Kidney (tissue), 14 donors: Measurements from ENCODE around the gene ACOX2. TPM values are rescaled to one million over a fixed set of nuclear protein-coding genes. Genes with fewer than 3 reads are reported as not detected.
A peak's percentile ranks its signal among the peaks of the same experiment; 100 is the strongest.

Source experiments
- DNase-seq, 5 donors: peaks; one replicate each; pipeline ENCODE4 v3.0.0-alpha.2; 2013 to 2020
- FAIRE-seq: peaks from 2 replicates; lab custom pipeline; 2012; peaks lifted over from hg19 to GRCh38; lab: Jason Lieb, UNC
- H3K27ac ChIP-seq, 2 donors: one replicate each; pipeline ENCODE4 v1.7.0; 2013; ENCODE audit warnings: low read depth in 2 of 2, low read length in 2 of 2, inconsistent platforms in 1 of 2
- H3K27me3 ChIP-seq: one replicate; pipeline ENCODE4 v1.7.1; 2013; ENCODE audit warnings: low read length, inconsistent platforms; ENCODE audit not compliant: control insufficient read depth, insufficient read depth
- H3K36me3 ChIP-seq, 3 donors: one replicate each; pipeline versions ENCODE4 v1.7.0 to v1.7.1; 2013; ENCODE audit warnings: low read length in 3 of 3, control low read depth in 1 of 3, inconsistent platforms in 1 of 3; ENCODE audit not compliant: insufficient read depth in 3 of 3, control insufficient read depth in 2 of 3
- H3K4me1 ChIP-seq, 3 donors: one replicate each; pipeline versions ENCODE4 v1.7.0 to v1.7.1; 2013; ENCODE audit warnings: low read length in 3 of 3, inconsistent platforms in 1 of 3, low read depth in 1 of 3; ENCODE audit not compliant: control insufficient read depth in 2 of 3, insufficient read depth in 2 of 3
- H3K4me3 ChIP-seq, 3 donors: one replicate each; pipeline versions ENCODE4 v1.7.0 to v1.8.1; 2013; ENCODE audit warnings: low read length in 3 of 3, control low read depth in 1 of 3, inconsistent platforms in 1 of 3
- H3K9ac ChIP-seq, 3 donors: one replicate each; pipeline versions ENCODE4 v1.7.0 to v1.7.1; 2013; ENCODE audit warnings: low read length in 3 of 3, control low read depth in 1 of 3, inconsistent platforms in 1 of 3
- H3K9me3 ChIP-seq, 3 donors: one replicate each; pipeline versions ENCODE4 v1.7.0 to v1.7.1; 2013; ENCODE audit warnings: low read length in 3 of 3, control low read depth in 1 of 3, inconsistent platforms in 1 of 3; ENCODE audit not compliant: control insufficient read depth in 2 of 3, insufficient read depth in 1 of 3
- CTCF ChIP-seq: IDR thresholded peaks from 3 replicates; pipeline ENCODE4 v1.5.1; 2012; ENCODE audit warnings: mild to moderate bottlenecking, moderate library complexity, borderline replicate concordance; ENCODE audit not compliant: insufficient read depth; ENCODE audit errors: extremely low read depth
- intact Hi-C: fragments of 100-400 bp; cut with DNase I; formaldehyde crosslinking; loops from one replicate; pipeline ENCODE4 v1.11.1; 2022
- polyA plus RNA-seq: library from polyadenylated mRNA; stranded (reverse); fragments of 350-450 nt; fragmentation: Illumina TruSeq; extraction: RNeasy Lipid Tissue Mini Kit (QIAGEN cat#74804); gene quantifications from one replicate; pipeline ENCODE4 v1.2.3, GENCODE V29; 2014; ENCODE audit warnings: low read depth, low replicate concordance; ENCODE audit not compliant: insufficient read depth
- total RNA-seq: library from RNA; stranded (reverse); fragmentation: NEBNext Ultra II Directional; extraction: Animal tissue kit (Norgen Biotek cat#: 25700); gene quantifications from one replicate; pipeline ENCODE4 v1.2.1, GENCODE V29; 2021
- donor health status: control.
- donor health status: control.
- donor health status: control.
- donor health status: control.
- donor health status: control.
- donor health status: DM: yes; HTN: yes; CAD: no.
- donor health status: Normal renal cell carcinoma (clear cell type).

The ACOX2 gene
- total and polyA plus RNA-seq, 2 donors from 2014 or later = 18.6 to 85.5 TPM

- no peak for DNase-seq
- no peak for FAIRE-seq
- Histone ChIP-seq H3K4me3 (no peak overlapping the region), H3K27me3 (no peaks in the 10 kb centered on the region), H3K27ac (peak overlapping the region; percentile 75 to 82), H3K9ac (no peak overlapping the region), H3K9me3 (no peaks in the 10 kb centered on the region), H3K4me1 (peaks cover 0 to 56% (median 40%) of the 10 kb centered on the region in 3 donors), H3K36me3 (peaks cover 0 to 32% (median 2%) of the 10 kb centered on the region in 3 donors)
- intact Hi-C loops = no loop called here
- TF ChIP-seq CTCF = no peak
Measured at GRCh38 chr3:58524326-58524888, 12.6 kb downstream of the ACOX2 start.

DNA sequence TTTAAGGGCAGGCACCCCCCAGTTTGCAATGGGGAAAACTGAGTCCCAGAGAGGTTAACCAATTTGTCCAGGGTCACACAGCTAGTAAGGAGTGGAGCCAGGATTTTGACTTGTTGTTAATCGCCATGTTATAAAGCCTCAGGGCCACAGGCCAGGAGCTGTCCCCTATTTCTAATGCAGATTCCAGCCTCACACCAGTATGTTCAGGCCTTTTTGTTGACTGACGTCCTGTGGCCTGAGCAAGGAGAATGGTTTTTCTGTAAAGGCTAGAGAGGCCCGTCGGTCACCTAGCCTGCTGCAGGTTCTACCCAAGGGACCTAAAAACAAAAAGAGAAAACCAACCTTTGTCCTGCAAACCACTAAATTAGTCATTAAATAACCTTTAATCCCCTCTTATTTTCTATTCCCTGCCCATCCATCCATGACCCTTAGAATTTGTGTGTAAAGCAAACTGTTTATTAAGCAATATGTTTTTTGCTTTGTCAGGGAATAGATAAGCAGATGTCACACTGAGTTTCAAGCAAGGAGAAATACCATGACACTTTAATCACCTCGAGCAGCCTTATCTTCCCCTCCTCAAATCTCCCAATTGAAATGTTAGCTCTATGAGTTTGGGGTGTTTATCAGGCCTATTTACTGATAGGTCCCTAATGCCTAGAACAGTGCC is 14.1 kb downstream of the ACOX2 start:
- Histone ChIP-seq H3K27me3 (no peaks in the 10 kb centered on the region), H3K9me3 (no peaks in the 10 kb centered on the region), H3K9ac (peak overlapping the region in 1 of 3 donors; percentile 66), H3K36me3 (peaks cover 0 to 29% (median 2%) of the 10 kb centered on the region in 3 donors), H3K4me1 (peaks cover 4 to 51% (median 37%) of the 10 kb centered on the region in 3 donors), H3K4me3 (no peak overlapping the region), H3K27ac (peak overlapping the region; percentile 86 to 87)
- DNase-seq (no peak), FAIRE-seq (peak; percentile 63)
- intact Hi-C loops = no loop called here
- no peak for TF ChIP-seq CTCF

DNA sequence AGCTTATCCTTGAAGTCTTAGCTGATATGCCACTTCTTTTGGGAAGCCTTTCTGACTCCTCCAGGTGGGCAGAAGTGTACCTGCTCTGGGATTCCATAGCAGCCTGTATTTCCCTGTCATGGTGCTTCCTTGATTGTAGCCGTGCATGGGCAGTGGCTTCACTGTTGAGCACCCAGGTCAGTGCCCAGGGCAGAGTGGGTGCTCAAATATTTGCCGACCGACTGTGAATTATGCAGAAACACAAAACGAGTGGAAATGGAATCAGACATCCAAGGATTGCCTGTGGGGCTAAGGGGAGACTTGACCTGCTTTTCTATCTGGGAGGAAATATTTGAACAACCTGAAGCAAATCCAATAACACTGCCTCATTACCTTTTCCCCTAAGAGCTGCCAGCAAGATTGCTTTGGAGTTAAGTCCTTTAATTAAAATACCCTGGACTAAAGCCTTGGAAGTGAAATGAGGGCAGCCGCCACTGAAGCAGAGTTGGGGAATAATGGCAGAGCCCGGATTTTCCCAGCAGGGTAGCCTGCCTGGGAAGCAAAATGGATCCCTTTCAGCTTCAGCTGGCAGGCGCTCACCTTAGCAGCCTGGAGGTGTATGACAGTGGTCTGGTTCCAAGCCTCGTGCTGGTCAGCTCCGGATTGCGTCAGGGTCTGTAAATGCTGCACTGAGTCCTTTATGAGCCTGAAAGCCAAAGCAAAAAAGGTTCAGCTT is 14.9 kb downstream of the ACOX2 start:
- no peak for TF ChIP-seq CTCF

More for the DNA sequence above, 14.9 kb downstream of the ACOX2 start:
- no peak for FAIRE-seq
- intact Hi-C loops = no loop called here
- Histone ChIP-seq H3K9ac (peak overlapping the region in 1 of 3 donors; percentile 66), H3K4me3 (no peak overlapping the region), H3K9me3 (no peaks in the 10 kb centered on the region), H3K27ac (peak overlapping the region; percentile 86 to 87), H3K36me3 (peaks cover 0 to 26% (median 2%) of the 10 kb centered on the region in 3 donors), H3K27me3 (no peaks in the 10 kb centered on the region), H3K4me1 (peaks cover 4 to 51% (median 35%) of the 10 kb centered on the region in 3 donors)
- peak in 4 of 5 donors; percentile 57 to 79 (median 69) for DNase-seq
